Aorta (tissue), 5 donors: ENCODE results near the gene BPIFB2. TPM values are rescaled to one million over a fixed set of nuclear protein-coding genes. Genes with fewer than 3 reads are reported as not detected.

Source experiments
- ATAC-seq: fragments of 200-7000 bp; cut with Tn5 transposase; one replicate; pipeline ENCODE4 v1.9.1; 2022; ENCODE audit warnings: moderate library complexity; ENCODE audit not compliant: low FRiP score
- DNase-seq, 2 donors: peaks; one replicate each; pipeline ENCODE4 v3.0.0-alpha.2; 2020
- H3K27ac ChIP-seq, 2 donors: one replicate each; pipeline ENCODE4 v1.5.1; 2013; ENCODE audit warnings: low read length in 2 of 2, mild to moderate bottlenecking in 2 of 2, moderate library complexity in 2 of 2, control low read depth in 1 of 2, inconsistent platforms in 1 of 2, low read depth in 1 of 2
- H3K27me3 ChIP-seq, 2 donors: one replicate each; pipeline ENCODE4 v1.6.1; 2013; ENCODE audit warnings: control low read depth in 1 of 2, low read length in 1 of 2, mild to moderate bottlenecking in 1 of 2, moderate library complexity in 1 of 2; ENCODE audit not compliant: insufficient read depth in 2 of 2, control insufficient read depth in 1 of 2
- H3K36me3 ChIP-seq, 2 donors: one replicate each; pipeline ENCODE4 v1.6.1; 2013; ENCODE audit warnings: control low read depth in 1 of 2, low read length in 1 of 2, mild to moderate bottlenecking in 1 of 2; ENCODE audit not compliant: insufficient read depth in 2 of 2, control insufficient read depth in 1 of 2
- H3K4me1 ChIP-seq, 2 donors: one replicate each; pipeline ENCODE4 v1.6.1; 2013; ENCODE audit warnings: low read length in 2 of 2, control low read depth in 1 of 2, mild to moderate bottlenecking in 1 of 2, moderate library complexity in 1 of 2; ENCODE audit not compliant: insufficient read depth in 2 of 2, control insufficient read depth in 1 of 2
- H3K4me3 ChIP-seq, 2 donors: one replicate each; pipeline ENCODE4 v1.5.1; 2013; ENCODE audit warnings: low read length in 2 of 2, control low read depth in 1 of 2, mild to moderate bottlenecking in 1 of 2
- H3K9me3 ChIP-seq: one replicate; pipeline ENCODE4 v1.6.1; 2013; ENCODE audit warnings: mild to moderate bottlenecking, low read length; ENCODE audit not compliant: control insufficient read depth
- WGBS, 2 donors: extraction: QIAGEN DNeasy Blood & Tissue Kit; methylation state at CpG; one replicate each; pipeline ENCODE4 v1.1.7; 2013; 5-methylcytosine and 5-hydroxymethylcytosine counted together
- intact Hi-C, 2 donors: fragments of 100-400 bp; cut with DNase I; formaldehyde crosslinking; loops; one replicate each; pipeline versions ENCODE4 v1.14.2 to v1.15.0; 2022
- polyA plus RNA-seq, 2 donors: library from polyadenylated mRNA; stranded (reverse); fragments of 200-250 nt; gene quantifications; one replicate each; pipeline ENCODE4 v1.2.3, GENCODE V29; 2013
- total RNA-seq, 2 donors: library from RNA; stranded (reverse); fragmentation: NEBNext Ultra II Directional; extraction: Animal tissue kit (Norgen Biotek cat#: 25700); gene quantifications; one replicate each; pipeline ENCODE4 v1.2.1, GENCODE V29; 2021
- donor health status: healthy with polysubstance abuse.
- donor health status: Bipolar disorder and iron deficiency.
- donor health status: DM: no; HTN: no; CAD: no.
- donor health status: DM: no; HTN: no; CAD: no.
- donor health status: DM: yes; HTN: yes; CAD: no.

The BPIFB2 gene
- total and polyA plus RNA-seq, 4 donors: not detected

DNA sequence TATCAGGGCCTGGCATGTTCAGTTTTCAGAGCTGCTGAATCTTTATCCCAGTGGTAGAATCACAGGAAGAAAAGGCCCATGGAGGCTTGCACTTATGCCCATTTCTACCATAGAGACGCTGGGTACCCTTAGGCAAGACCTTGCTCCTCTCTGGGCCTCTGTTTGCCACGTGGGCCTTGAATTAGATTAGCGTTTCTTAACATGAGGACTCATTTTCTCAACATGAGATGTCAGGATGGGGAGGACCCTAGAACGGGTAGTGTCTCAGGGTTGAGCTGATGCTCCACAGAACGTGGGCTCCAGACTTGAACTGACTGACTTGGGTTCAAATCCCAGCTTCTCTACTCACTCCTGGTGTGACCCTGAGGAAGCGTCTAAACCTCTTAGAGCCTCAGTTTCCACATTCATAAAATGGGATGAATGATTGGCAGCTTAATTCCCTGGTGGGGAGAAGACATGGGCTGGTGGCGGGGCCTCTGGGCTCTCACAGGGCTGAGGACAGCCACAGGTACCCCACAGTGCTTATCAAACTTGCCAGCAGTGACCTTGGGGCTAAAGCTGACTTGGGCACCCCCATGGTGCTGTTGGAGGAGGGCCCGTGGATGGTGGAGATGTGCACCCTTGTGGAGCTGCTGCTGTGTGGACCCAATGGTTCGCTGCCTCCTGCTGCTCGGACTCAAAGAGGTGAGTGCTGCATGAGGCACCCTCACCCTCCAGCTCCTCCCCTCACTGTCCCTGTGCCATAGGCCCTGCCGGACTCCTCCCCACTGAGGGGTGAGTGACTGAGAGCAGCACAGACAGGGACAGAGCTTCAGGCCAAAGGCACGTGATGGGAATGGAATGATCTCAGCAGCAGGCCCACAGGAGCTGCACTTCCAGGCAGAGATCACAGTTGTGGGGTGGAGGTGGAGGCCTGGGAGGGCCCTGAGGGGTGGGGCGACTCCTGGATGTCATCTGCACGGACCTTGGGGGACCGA lies 31.5 kb upstream of the BPIFB2 start:
- H3K9me3 ChIP-seq: no peaks in the 10 kb centered on the region
- no peak overlapping the region for H3K27ac ChIP-seq
- no peaks in the 10 kb centered on the region for H3K4me1 ChIP-seq
- ATAC-seq (no peak), DNase-seq (no peak)
- no peak overlapping the region for H3K4me3 ChIP-seq
- no peaks in the 10 kb centered on the region for H3K27me3 ChIP-seq
- intact Hi-C loops: no loop called here
- H3K36me3 ChIP-seq: no peaks in the 10 kb centered on the region
- WGBS, 2 donors: 85 to 88% methylated on average over 15 of the region's 15 CpGs

GRCh38 chr20:32976746-32977145 lies 30.8 kb upstream of the BPIFB2 start:
- Histone ChIP-seq H3K4me3 (no peak overlapping the region), H3K27me3 (no peaks in the 10 kb centered on the region), H3K36me3 (no peaks in the 10 kb centered on the region), H3K4me1 (no peaks in the 10 kb centered on the region), H3K9me3 (no peaks in the 10 kb centered on the region), H3K27ac (no peak overlapping the region)
- WGBS, 2 donors: 85 to 87% methylated on average over 6 of the region's 6 CpGs
- DNase-seq (no peak), ATAC-seq (no peak)
- intact Hi-C loops: no loop called here

DNA sequence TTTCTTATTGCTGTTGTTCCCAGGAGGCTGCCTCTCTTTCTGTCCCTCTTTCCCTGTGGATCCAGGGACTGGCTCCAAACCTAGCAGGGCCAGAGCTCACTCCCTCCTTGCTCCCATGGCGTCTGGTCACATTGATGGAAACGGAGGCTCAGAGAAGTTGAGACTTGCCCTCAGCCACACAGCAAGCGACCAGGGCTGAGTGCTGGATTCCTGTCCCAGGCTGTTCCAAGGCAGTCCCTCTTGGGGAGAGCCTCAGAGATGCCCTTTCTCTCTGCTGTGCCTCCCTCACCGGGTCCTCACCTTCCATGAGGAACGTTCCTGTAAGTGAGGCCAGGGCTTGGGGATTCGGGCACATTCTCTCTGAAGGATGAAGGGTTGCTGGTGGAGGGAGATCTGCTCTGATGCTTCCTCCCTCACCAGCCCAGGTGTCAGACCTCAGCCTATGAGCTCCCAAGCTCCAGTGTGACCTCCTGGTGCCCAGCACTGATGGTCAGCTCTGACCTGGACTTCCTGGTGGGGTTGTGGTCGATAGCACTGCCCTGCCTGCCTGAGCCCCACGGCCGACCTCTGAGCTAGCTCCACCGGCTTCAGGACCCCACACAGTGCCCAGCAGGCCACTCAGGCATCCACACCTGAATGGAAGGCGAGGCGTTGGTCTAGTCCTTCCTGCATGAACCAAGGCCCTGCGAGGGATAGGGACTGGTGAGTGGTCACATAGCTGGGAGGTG lies 30.1 kb upstream of the BPIFB2 start:
- DNase-seq (no peak), ATAC-seq (no peak)
- H3K4me1 ChIP-seq: no peaks in the 10 kb centered on the region
- no peaks in the 10 kb centered on the region for H3K36me3 ChIP-seq
- WGBS, 2 donors: 82 to 86% methylated on average over 13 of the region's 13 CpGs
- H3K27ac ChIP-seq: no peak overlapping the region
- H3K9me3 ChIP-seq: no peaks in the 10 kb centered on the region
- H3K4me3 ChIP-seq: no peak overlapping the region
- intact Hi-C loops: no loop called here
- no peaks in the 10 kb centered on the region for H3K27me3 ChIP-seq

DNA sequence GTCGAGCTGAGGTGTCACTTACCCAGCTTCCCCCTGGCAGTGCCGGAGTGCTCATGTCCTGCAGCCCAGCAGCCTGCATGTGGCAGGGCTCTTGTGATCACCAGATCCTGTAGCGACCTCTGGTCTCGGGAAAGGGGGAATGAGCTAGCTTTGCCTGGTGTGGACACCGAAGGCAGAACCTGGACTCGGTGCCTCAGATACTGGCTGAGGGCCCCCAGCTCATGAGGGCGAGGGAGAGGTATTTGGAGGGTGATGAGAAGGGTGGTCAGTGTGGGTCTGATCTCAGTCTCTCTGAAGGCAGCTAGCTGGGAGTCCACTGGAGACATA lies 29.5 kb upstream of the BPIFB2 start:
- Histone ChIP-seq H3K27ac (no peak overlapping the region), H3K36me3 (no peaks in the 10 kb centered on the region), H3K4me3 (no peak overlapping the region), H3K4me1 (no peaks in the 10 kb centered on the region), H3K27me3 (no peaks in the 10 kb centered on the region), H3K9me3 (no peaks in the 10 kb centered on the region)
- intact Hi-C loops: no loop called here
- ATAC-seq (no peak), DNase-seq (no peak)
- WGBS, 2 donors: 77 to 83% methylated on average over 7 of the region's 7 CpGs

DNA sequence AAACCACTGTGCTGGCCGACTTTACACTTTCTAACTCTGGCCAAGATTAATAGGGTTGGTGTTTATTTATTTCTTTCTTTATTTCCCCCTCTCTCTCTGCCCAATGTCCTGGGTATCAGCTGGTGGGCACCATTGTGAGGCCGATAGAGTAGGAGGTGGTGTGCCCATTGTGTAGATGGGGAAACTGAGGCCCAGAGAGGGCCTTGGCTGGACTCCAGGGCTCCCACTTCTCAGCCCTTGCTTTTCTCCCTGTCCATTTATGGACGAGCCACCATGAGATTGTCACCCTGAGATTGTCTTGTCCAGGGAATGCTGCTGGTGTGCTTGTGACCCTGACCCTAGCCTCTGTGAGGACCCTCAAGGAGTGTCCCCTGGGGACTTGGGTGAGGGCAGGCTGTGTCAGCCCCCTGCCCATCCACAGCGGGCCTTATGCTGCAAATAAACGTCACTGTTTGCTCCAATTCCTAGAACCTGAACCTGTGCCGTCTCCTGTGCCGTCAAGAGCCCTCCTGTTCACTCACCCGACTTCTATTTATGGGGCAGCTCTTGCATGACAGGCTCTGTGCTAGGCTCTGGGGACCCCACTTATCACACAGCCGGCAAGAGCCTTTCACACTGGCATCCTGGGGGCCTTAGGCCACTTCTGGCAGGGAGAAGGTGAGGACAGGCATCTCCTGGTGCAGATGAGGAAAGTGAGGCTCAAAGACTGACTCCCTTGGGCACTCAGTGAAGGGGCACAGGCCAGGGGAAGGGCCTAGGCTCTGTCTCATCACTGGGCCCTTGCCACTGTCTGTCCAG lies 28.1 kb upstream of the BPIFB2 start:
- ATAC-seq: no peak

GRCh38 chr20:32980131-32980941 lies 27.2 kb upstream of the BPIFB2 start:
- no peak for ATAC-seq
- no peak overlapping the region for H3K27ac ChIP-seq
- H3K9me3 ChIP-seq: no peaks in the 10 kb centered on the region
- H3K4me3 ChIP-seq: no peak overlapping the region
- intact Hi-C loops: no loop called here
- H3K4me1 ChIP-seq: no peaks in the 10 kb centered on the region
- WGBS, 2 donors: 61 to 63% methylated on average over 19 of the region's 19 CpGs
- H3K27me3 ChIP-seq: no peaks in the 10 kb centered on the region
- no peak for DNase-seq
- no peaks in the 10 kb centered on the region for H3K36me3 ChIP-seq

More for the DNA sequence above, 28.1 kb upstream of the BPIFB2 start:
- no peaks in the 10 kb centered on the region for H3K36me3 ChIP-seq
- no peaks in the 10 kb centered on the region for H3K27me3 ChIP-seq
- no peak overlapping the region for H3K4me3 ChIP-seq
- 68% methylated on average over 9 of the region's 9 CpGs for WGBS, 2 donors
- H3K4me1 ChIP-seq: no peaks in the 10 kb centered on the region
- DNase-seq: peak in 1 of 2 donors; percentile 28
- intact Hi-C loops: no loop called here
- H3K27ac ChIP-seq: no peak overlapping the region
- H3K9me3 ChIP-seq: no peaks in the 10 kb centered on the region

DNA sequence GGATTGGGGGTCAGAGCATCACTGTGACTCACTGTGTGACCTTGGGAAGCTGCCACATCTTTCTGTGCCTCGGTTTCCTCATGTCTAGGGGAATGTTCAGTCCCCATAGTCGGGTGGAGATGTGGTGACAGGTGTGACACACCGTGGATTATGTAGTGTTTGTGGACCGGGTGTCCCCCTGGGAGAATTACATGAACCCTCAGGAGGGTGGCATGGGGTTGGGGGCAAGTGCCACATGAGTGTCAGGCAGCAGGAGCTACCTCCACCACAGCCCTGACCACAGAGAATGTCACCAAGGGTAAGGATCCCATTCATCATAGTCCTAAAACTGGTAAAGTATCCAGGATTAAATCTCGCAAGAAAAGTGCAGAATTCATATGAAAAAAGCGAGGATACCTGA lies 26.5 kb upstream of the BPIFB2 start:
- Histone ChIP-seq H3K36me3 (no peaks in the 10 kb centered on the region), H3K27me3 (no peaks in the 10 kb centered on the region), H3K9me3 (no peaks in the 10 kb centered on the region), H3K27ac (no peak overlapping the region), H3K4me3 (no peak overlapping the region), H3K4me1 (no peaks in the 10 kb centered on the region)
- intact Hi-C loops: no loop called here
- DNase-seq (no peak), ATAC-seq (no peak)
- WGBS, 2 donors: 83 to 84% methylated on average over 6 of the region's 6 CpGs
